ENCODE measurements around the gene PRSS12.
"Not testable (repeated sequence)": the region's sequence is repeated elsewhere in the genome, so short reads cannot be mapped to it uniquely, and the experiment has no call there.

DNA sequence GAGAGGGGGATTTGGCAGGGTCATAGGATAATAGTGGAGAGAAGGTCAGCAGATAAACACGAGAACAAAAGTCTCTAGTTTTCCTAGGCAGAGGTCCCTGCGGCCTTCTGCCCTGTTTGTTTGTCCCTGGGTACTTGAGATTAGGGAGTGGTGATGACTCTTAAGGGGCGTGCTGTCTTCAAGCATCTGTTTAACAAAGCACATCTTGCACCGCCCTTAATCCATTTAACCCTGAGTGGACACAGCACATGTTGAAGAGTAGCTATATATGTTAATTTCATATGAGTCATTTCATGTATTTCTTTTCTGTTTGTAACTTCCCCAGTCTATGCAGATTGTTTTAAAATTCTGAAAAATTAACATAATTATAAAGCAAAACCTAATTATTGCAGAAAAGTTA lies 47.1 kb upstream of the PRSS12 start:
- TF ChIP-seq POLR2A, CTCF (IDR thresholded peaks at IDR 0.05): not testable (repeated sequence)
